Measurements from ENCODE around the gene MEGF11.

The MEGF11 gene

DNA sequence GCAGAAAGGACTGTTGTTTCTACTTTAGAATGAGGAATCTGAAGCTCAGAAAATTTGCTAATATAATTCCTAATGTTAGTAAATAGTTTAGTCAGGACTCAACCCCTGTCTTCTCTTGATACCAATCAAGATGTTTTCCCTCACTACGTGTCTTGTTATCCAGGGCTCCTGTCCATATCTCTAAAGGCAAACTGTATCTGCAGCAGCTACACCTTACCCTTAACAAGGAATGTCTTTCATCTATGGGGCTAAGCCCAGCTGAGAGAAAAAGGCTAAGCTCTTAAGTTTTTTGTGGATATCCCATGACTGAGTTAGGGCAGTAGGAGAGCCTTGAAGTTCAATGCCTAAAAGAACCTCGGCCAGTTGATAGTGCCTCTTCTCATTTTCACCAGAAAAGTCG is 351.7 kb downstream of the MEGF11 start:
- Histone ChIP-seq H3K4me3 (ENCODE audit: low read depth, low read length) (no peak overlapping the region), H3K4me1 (ENCODE audit: control insufficient read depth, insufficient read depth, low read length) (no peaks in the 10 kb centered on the region), H3K27ac (ENCODE audit: extremely low read depth, low read depth, low read length) (no peak overlapping the region), H3K36me3 (ENCODE audit: control insufficient read depth in 2 of 2, insufficient read depth in 1 of 2, low read length in 2 of 2) (peaks cover 3 to 96% of the 10 kb centered on the region in 2 experiments), H3K9me3 (ENCODE audit: control insufficient read depth, insufficient read depth, low read depth, low read length) (no peaks in the 10 kb centered on the region)
- TF ChIP-seq ZEB2 (tag by site-specific recombination; IDR thresholded peaks at IDR 0.05) (no peak), SETDB1 (IDR thresholded peaks at IDR 0.05; ENCODE audit: insufficient read length, low read length) (no peak), ZNF223 (tag by site-specific recombination; IDR thresholded peaks at IDR 0.05) (no peak)
- TF ChIP-seq, protein P1, sequence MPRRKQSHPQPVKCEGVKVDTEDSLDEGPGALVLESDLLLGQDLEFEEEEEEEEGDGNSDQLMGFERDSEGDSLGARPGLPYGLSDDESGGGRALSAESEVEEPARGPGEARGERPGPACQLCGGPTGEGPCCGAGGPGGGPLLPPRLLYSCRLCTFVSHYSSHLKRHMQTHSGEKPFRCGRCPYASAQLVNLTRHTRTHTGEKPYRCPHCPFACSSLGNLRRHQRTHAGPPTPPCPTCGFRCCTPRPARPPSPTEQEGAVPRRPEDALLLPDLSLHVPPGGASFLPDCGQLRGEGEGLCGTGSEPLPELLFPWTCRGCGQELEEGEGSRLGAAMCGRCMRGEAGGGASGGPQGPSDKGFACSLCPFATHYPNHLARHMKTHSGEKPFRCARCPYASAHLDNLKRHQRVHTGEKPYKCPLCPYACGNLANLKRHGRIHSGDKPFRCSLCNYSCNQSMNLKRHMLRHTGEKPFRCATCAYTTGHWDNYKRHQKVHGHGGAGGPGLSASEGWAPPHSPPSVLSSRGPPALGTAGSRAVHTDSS (tag by site-specific recombination; IDR thresholded peaks at IDR 0.05) = no peak
- TF ChIP-seq, protein P2, sequence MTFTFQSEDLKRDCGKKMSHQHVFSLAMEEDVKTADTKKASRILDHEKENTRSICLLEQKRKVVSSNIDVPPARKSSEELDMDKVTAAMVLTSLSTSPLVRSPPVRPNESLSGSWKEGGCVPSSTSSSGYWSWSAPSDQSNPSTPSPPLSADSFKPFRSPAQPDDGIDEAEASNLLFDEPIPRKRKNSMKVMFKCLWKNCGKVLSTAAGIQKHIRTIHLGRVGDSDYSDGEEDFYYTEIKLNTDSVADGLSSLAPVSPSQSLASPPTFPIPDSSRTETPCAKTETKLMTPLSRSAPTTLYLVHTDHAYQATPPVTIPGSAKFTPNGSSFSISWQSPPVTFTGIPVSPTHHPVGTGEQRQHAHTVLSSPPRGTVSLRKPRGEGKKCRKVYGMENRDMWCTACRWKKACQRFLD (tag by site-specific recombination; IDR thresholded peaks at IDR 0.05) = no peak
- TF ChIP-seq, protein P3, sequence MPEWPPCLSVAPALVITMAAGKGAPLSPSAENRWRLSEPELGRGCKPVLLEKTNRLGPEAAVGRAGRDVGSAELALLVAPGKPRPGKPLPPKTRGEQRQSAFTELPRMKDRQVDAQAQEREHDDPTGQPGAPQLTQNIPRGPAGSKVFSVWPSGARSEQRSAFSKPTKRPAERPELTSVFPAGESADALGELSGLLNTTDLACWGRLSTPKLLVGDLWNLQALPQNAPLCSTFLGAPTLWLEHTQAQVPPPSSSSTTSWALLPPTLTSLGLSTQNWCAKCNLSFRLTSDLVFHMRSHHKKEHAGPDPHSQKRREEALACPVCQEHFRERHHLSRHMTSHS (tag by site-specific recombination; IDR thresholded peaks at IDR 0.05) = no peak
- TF ChIP-seq, protein P4, sequence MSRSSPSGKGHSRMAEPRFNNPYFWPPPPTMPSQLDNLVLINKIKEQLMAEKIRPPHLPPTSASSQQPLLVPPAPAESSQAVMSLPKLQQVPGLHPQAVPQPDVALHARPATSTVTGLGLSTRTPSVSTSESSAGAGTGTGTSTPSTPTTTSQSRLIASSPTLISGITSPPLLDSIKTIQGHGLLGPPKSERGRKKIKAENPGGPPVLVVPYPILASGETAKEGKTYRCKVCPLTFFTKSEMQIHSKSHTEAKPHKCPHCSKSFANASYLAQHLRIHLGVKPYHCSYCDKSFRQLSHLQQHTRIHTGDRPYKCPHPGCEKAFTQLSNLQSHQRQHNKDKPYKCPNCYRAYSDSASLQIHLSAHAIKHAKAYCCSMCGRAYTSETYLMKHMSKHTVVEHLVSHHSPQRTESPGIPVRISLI (tag by site-specific recombination; IDR thresholded peaks at IDR 0.05) = no peak
- ChIA-PET CTCF (no interaction called here), POLR2A (interaction anchor here (1.4 to 2.1 kb wide), 2 partner anchors 33 to 291 kb away, joined by 7 to 8 read pairs; partner anchors contain the start of genes INTS14 and RAB11A)

DNA sequence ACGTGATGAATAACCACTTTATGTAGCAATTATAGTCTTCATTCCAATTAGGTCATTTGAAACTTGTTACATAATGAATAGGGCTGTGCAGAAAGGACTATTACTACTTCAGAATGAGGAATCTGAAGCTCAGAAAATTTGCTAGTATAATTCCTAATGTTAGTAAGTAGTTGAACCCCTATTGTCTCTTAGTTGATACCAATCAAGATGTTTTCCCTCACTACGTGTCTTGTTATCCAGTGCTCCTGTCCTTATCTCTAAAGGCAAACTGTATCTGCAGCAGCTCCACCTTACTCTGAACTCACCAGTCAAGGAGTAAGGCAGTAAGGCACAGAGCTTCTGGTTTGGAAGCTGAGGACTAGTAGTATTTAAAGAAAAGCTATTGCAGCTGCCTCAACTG is 352.2 kb downstream of the MEGF11 start:
- peaks cover 3 to 96% of the 10 kb centered on the region in 2 experiments for H3K36me3 ChIP-seq (ENCODE audit: control insufficient read depth in 2 of 2, insufficient read depth in 1 of 2, low read length in 2 of 2)
- no peak overlapping the region for H3K27ac ChIP-seq (ENCODE audit: extremely low read depth, low read depth, low read length)
- no peak overlapping the region for H3K4me3 ChIP-seq (ENCODE audit: low read depth, low read length)
- no peaks in the 10 kb centered on the region for H3K9me3 ChIP-seq (ENCODE audit: control insufficient read depth, insufficient read depth, low read depth, low read length)
- H3K4me1 ChIP-seq (ENCODE audit: control insufficient read depth, insufficient read depth, low read length) = no peaks in the 10 kb centered on the region
- ChIA-PET POLR2A (interaction anchor here (0.5 to 2.1 kb wide), 4 partner anchors 32 to 290 kb away, joined by 3 to 8 read pairs (median 6); partner anchors contain the start of genes INTS14 and RAB11A), CTCF (no interaction called here)
- TF ChIP-seq ZNF19 (tag by site-specific recombination; IDR thresholded peaks at IDR 0.05; ENCODE audit: low read depth) (no peak), ZNF610 (tag by site-specific recombination; IDR thresholded peaks at IDR 0.05; ENCODE audit: borderline replicate concordance) (no peak), ZNF596 (tag by site-specific recombination; IDR thresholded peaks at IDR 0.05) (no peak), ZNF266 (tag by site-specific recombination; IDR thresholded peaks at IDR 0.05; ENCODE audit: low read depth) (no peak), ZNF23 (tag by site-specific recombination; IDR thresholded peaks at IDR 0.05; ENCODE audit: borderline replicate concordance) (no peak), ZNF24 (tag by site-specific recombination; IDR thresholded peaks at IDR 0.05) (no peak), ZNF664 (tag by site-specific recombination; IDR thresholded peaks at IDR 0.05) (no peak), ZNF510 (tag by site-specific recombination; IDR thresholded peaks at IDR 0.05; ENCODE audit: insufficient replicate concordance) (no peak), ZNF391 (tag by site-specific recombination; IDR thresholded peaks at IDR 0.05; ENCODE audit: borderline replicate concordance, low read depth) (no peak), REPIN1 (tag by site-specific recombination; IDR thresholded peaks at IDR 0.05; ENCODE audit: low read depth) (no peak), ZNF660 (tag by site-specific recombination; IDR thresholded peaks at IDR 0.05) (no peak)
- TF ChIP-seq, protein P5, sequence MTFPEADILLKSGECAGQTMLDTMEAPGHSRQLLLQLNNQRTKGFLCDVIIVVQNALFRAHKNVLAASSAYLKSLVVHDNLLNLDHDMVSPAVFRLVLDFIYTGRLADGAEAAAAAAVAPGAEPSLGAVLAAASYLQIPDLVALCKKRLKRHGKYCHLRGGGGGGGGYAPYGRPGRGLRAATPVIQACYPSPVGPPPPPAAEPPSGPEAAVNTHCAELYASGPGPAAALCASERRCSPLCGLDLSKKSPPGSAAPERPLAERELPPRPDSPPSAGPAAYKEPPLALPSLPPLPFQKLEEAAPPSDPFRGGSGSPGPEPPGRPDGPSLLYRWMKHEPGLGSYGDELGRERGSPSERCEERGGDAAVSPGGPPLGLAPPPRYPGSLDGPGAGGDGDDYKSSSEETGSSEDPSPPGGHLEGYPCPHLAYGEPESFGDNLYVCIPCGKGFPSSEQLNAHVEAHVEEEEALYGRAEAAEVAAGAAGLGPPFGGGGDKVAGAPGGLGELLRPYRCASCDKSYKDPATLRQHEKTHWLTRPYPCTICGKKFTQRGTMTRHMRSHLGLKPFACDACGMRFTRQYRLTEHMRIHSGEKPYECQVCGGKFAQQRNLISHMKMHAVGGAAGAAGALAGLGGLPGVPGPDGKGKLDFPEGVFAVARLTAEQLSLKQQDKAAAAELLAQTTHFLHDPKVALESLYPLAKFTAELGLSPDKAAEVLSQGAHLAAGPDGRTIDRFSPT (tag by site-specific recombination; IDR thresholded peaks at IDR 0.05) = no peak
- TF ChIP-seq, protein P6, sequence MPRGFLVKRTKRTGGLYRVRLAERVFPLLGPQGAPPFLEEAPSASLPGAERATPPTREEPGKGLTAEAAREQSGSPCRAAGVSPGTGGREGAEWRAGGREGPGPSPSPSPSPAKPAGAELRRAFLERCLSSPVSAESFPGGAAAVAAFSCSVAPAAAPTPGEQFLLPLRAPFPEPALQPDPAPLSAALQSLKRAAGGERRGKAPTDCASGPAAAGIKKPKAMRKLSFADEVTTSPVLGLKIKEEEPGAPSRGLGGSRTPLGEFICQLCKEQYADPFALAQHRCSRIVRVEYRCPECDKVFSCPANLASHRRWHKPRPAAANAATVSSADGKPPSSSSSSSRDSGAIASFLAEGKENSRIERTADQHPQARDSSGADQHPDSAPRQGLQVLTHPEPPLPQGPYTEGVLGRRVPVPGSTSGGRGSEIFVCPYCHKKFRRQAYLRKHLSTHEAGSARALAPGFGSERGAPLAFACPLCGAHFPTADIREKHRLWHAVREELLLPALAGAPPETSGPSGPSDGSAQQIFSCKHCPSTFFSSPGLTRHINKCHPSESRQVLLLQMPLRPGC (tag by site-specific recombination; IDR thresholded peaks at IDR 0.05) = no peak
- TF ChIP-seq, protein P7, sequence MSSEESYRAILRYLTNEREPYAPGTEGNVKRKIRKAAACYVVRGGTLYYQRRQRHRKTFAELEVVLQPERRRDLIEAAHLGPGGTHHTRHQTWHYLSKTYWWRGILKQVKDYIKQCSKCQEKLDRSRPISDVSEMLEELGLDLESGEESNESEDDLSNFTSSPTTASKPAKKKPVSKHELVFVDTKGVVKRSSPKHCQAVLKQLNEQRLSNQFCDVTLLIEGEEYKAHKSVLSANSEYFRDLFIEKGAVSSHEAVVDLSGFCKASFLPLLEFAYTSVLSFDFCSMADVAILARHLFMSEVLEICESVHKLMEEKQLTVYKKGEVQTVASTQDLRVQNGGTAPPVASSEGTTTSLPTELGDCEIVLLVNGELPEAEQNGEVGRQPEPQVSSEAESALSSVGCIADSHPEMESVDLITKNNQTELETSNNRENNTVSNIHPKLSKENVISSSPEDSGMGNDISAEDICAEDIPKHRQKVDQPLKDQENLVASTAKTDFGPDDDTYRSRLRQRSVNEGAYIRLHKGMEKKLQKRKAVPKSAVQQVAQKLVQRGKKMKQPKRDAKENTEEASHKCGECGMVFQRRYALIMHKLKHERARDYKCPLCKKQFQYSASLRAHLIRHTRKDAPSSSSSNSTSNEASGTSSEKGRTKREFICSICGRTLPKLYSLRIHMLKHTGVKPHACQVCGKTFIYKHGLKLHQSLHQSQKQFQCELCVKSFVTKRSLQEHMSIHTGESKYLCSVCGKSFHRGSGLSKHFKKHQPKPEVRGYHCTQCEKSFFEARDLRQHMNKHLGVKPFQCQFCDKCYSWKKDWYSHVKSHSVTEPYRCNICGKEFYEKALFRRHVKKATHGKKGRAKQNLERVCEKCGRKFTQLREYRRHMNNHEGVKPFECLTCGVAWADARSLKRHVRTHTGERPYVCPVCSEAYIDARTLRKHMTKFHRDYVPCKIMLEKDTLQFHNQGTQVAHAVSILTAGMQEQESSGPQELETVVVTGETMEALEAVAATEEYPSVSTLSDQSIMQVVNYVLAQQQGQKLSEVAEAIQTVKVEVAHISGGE (tag by site-specific recombination; conservative IDR thresholded peaks at IDR 0.05; ENCODE audit: low read depth) = no peak
